ENCODE results near the gene LRRN2. TPM values are rescaled to one million over a fixed set of nuclear protein-coding genes. Genes with fewer than 3 reads are reported as not detected.
A peak's percentile ranks its signal among the peaks of the same experiment; 100 is the strongest.

Gene LRRN2
- total RNA-seq, 1 experiment from 2014 or later: not detected

DNA sequence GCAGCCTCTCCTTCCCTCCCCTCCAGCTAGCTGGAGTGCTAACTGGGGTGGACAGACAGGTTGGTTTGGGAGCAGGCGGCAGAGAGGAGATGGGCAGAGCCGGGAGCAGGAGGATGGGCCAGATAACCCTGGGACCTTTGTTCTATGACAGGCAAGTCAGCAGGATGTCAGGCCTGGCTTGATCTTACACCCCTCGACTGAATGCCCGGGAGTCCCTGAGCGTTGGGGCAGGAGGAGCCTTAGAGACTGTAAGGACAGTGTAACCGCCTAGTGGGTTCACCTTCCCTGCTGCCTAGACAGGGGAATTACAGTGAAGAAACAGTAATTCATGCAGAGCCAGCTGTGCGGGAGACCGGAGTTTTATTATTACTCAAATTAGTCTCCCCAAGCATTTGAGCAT is 109.1 kb downstream of the LRRN2 start:
- H3K4me1 Mint-ChIP-seq (ENCODE audit: low read depth, unreplicated experiment): peaks cover 18% of the 10 kb centered on the region
- CTCF ChIA-PET: no interaction called here
- H3K36me3 ChIP-seq (ENCODE audit: control insufficient read depth, insufficient read depth, low read length): no peaks in the 10 kb centered on the region

DNA sequence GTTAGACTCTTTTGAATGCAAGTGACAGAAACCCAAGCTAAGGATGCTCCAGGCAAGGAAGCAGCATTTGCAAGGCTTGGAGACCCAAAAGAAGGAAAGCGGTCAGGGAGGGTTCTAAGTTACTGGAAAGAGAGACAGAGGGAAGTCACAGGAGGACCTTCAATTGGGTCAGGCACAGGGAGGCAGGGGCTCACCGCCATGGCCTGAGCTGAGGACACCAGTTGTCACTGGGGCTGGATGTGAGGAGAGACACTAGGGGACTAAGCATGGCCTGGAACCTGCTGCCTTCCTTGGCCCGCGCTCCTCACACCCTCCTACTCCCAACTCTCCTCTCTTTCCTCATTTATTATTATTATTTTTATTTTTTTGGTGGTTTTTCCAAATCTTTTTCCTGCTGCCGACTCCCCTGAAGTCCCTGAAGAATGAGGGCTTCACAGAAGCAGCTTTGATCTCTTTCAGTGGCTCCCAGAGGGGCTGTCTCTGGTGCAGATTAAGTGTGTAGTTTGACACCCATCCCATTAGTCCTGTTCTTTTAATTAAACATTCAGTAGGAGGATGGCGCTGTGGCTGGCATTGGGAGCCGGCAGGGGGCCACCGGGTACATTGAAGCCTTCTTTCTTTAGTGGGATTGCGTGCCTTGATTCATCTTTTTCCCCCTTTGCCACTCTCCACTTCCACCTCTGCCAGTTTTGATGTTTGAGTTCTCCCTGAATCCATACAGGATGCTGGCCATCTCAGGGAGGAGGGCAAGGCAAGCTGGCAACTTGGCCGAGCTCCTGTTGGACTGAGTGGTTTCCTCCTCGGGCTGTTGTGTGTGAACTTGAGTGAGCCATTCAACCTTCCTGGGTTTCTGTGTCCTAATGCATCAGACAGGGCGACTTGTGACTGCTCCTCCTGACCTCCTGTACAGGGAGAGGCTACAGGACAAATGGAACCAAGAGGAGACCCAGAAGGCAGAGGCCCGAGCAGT is 110.0 kb downstream of the LRRN2 start:
- H3K9me3 Mint-ChIP-seq (ENCODE audit: unreplicated experiment): no peaks in the 10 kb centered on the region
- peaks cover 18% of the 10 kb centered on the region for H3K4me1 Mint-ChIP-seq (ENCODE audit: low read depth, unreplicated experiment)
- no peak overlapping the region for H3K4me3 ChIP-seq (ENCODE audit: low read depth, low read length)
- ChIA-PET POLR2A (no interaction called here), CTCF (interaction anchor here (0.7 kb wide), 1 partner anchor 9 kb away, joined by 4 read pairs; no protein-coding TSS in a partner anchor)
- TF ChIP-seq CTCF (IDR thresholded peaks at IDR 0.05; ENCODE audit: insufficient read depth in 1 of 2, low read depth in 1 of 2, low read length in 1 of 2, severe bottlenecking in 1 of 2, unreplicated experiment in 1 of 2): no peak
- H3K27me3 Mint-ChIP-seq (ENCODE audit: insufficient read depth, unreplicated experiment): no peaks in the 10 kb centered on the region
- no peaks in the 10 kb centered on the region for H3K27me3 ChIP-seq (replicated peaks; ENCODE audit: control insufficient read depth, insufficient read depth, low read length)
- peaks cover 25% of the 10 kb centered on the region for H3K4me1 ChIP-seq
- no peak overlapping the region for H3K27ac Mint-ChIP-seq (ENCODE audit: unreplicated experiment)
- no TSS peak for BruUV-seq (replicated peaks)
- intact Hi-C loops (cut with micrococcal nuclease; ENCODE audit: unreplicated experiment): no loop called here
- H3K36me3 Mint-ChIP-seq (ENCODE audit: insufficient read depth, unreplicated experiment): no peaks in the 10 kb centered on the region
- H3K36me3 ChIP-seq (ENCODE audit: control insufficient read depth, insufficient read depth, low read length): no peaks in the 10 kb centered on the region
- H3K9me3 ChIP-seq: no peaks in the 10 kb centered on the region
- DNase-seq: no peak
- no peak overlapping the region for H3K4me3 Mint-ChIP-seq (ENCODE audit: unreplicated experiment)

More for the DNA sequence above, 109.1 kb downstream of the LRRN2 start:
- H3K9me3 ChIP-seq: no peaks in the 10 kb centered on the region
- Mint-ChIP-seq H3K36me3 (ENCODE audit: insufficient read depth, unreplicated experiment) (no peaks in the 10 kb centered on the region), H3K27ac (ENCODE audit: unreplicated experiment) (no peak overlapping the region), H3K9me3 (ENCODE audit: unreplicated experiment) (no peaks in the 10 kb centered on the region), H3K27me3 (ENCODE audit: insufficient read depth, unreplicated experiment) (no peaks in the 10 kb centered on the region), H3K4me3 (ENCODE audit: unreplicated experiment) (no peak overlapping the region)
- no peak overlapping the region for H3K4me3 ChIP-seq (ENCODE audit: low read depth, low read length)
- POLR2A ChIA-PET: no interaction called here
- intact Hi-C loops (cut with micrococcal nuclease; ENCODE audit: unreplicated experiment): no loop called here
- TF ChIP-seq CTCF (IDR thresholded peaks at IDR 0.05; ENCODE audit: insufficient read depth in 1 of 2, low read depth in 1 of 2, low read length in 1 of 2, severe bottlenecking in 1 of 2, unreplicated experiment in 1 of 2): no peak
- BruUV-seq (replicated peaks): no TSS peak
- H3K4me1 ChIP-seq: peaks cover 25% of the 10 kb centered on the region
- peak in 1 of 2 experiments; percentile 17 for DNase-seq
- H3K27me3 ChIP-seq (replicated peaks; ENCODE audit: control insufficient read depth, insufficient read depth, low read length): no peaks in the 10 kb centered on the region

DNA sequence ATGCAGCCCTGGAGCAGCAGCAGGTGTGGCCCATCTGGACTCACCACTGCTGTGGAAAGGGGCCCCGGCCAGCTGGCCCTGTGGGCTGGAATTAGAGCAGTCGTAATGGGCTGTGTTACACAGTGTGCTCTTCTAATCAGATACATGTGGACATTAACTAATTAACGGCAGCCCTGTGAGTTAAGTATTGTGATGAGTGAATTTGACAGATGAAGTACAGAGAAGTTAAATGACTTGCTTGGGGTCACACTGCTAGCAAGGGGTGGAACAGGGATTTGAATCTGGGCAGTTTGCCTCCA is 110.7 kb downstream of the LRRN2 start:
- no peaks in the 10 kb centered on the region for H3K9me3 ChIP-seq
- Mint-ChIP-seq H3K27me3 (ENCODE audit: insufficient read depth, unreplicated experiment) (no peaks in the 10 kb centered on the region), H3K4me1 (ENCODE audit: low read depth, unreplicated experiment) (peaks cover 18% of the 10 kb centered on the region), H3K36me3 (ENCODE audit: insufficient read depth, unreplicated experiment) (no peaks in the 10 kb centered on the region), H3K4me3 (ENCODE audit: unreplicated experiment) (no peak overlapping the region), H3K9me3 (ENCODE audit: unreplicated experiment) (no peaks in the 10 kb centered on the region), H3K27ac (ENCODE audit: unreplicated experiment) (no peak overlapping the region)
- intact Hi-C loops (cut with micrococcal nuclease; ENCODE audit: unreplicated experiment): no loop called here
- POLR2A ChIA-PET: no interaction called here
- no peak for TF ChIP-seq CTCF (IDR thresholded peaks at IDR 0.05; ENCODE audit: insufficient read depth in 1 of 2, low read depth in 1 of 2, low read length in 1 of 2, severe bottlenecking in 1 of 2, unreplicated experiment in 1 of 2)
- DNase-seq: no peak
- H3K27me3 ChIP-seq (replicated peaks; ENCODE audit: control insufficient read depth, insufficient read depth, low read length): no peaks in the 10 kb centered on the region
- no peaks in the 10 kb centered on the region for H3K36me3 ChIP-seq (ENCODE audit: control insufficient read depth, insufficient read depth, low read length)
- BruUV-seq (replicated peaks): no TSS peak
- H3K4me1 ChIP-seq: peaks cover 25% of the 10 kb centered on the region
- CTCF ChIA-PET: interaction anchor here (1.4 kb wide), 1 partner anchor 9 kb away, joined by 5 read pairs; no protein-coding TSS in a partner anchor
- no peak overlapping the region for H3K4me3 ChIP-seq (ENCODE audit: low read depth, low read length)

All from Caco-2 (cell line).